Activated CD8-positive, alpha-beta T cell treated with anti-CD3 and anti-CD28 coated beads, Interleukin-2, amount 10 ng/mL, durations not matched to agents 7 days and 5 days (primary cell): ENCODE measurements around the gene RAPGEF6. TPM values are rescaled to one million over a fixed set of nuclear protein-coding genes. Genes with fewer than 3 reads are reported as not detected.

ENCODE experiments used
- ATAC-seq: fragments of 150-1000 bp; cut with Tn5 transposase; one replicate; pipeline ENCODE4 v1.10.0; 2021; ENCODE audit warnings: moderate library complexity
- CTCF ChIA-PET: fragments of 350-600 bp; sonication (Branson Sonifier 250); formaldehyde crosslinking; loops from one replicate; lab custom pipeline; 2021; ENCODE audit warnings: antibody characterized with exemption; lab: Charles Lee
- POLR2A ChIA-PET: fragments of 350-600 bp; sonication (Branson Sonifier 250); formaldehyde crosslinking; loops from one replicate; lab custom pipeline; 2021; ENCODE audit warnings: antibody characterized with exemption; lab: Charles Lee
- DNase-seq: peaks from one replicate; pipeline ENCODE4 v3.0.0-alpha.2; 2020
- H3K27ac Mint-ChIP-seq: one replicate; pipeline ENCODE4 v1.8.0; 2021; ENCODE audit warnings: mild to moderate bottlenecking, mixed read lengths
- H3K27me3 Mint-ChIP-seq: one replicate; pipeline ENCODE4 v1.8.0; 2021; ENCODE audit warnings: low read depth, mixed read lengths
- H3K36me3 Mint-ChIP-seq: one replicate; pipeline ENCODE4 v1.8.0; 2021; ENCODE audit warnings: low read depth, mixed read lengths
- H3K4me1 Mint-ChIP-seq: one replicate; pipeline ENCODE4 v1.8.0; 2021; ENCODE audit warnings: low read depth, mixed read lengths
- H3K4me3 Mint-ChIP-seq: one replicate; pipeline ENCODE4 v1.8.0; 2021; ENCODE audit warnings: mild to moderate bottlenecking, mixed read lengths
- H3K9me3 Mint-ChIP-seq: one replicate; pipeline ENCODE4 v1.8.0; 2022; ENCODE audit warnings: mixed read lengths; ENCODE audit not compliant: insufficient read depth
- total RNA-seq, 2 experiments: library from RNA; stranded (reverse); gene quantifications; one replicate each; pipeline ENCODE4 v1.2.3, GENCODE V29; 2021

Gene RAPGEF6
- total RNA-seq, 2 experiments from 2014 or later = 36.4 to 40.9 TPM

- Mint-ChIP-seq H3K27me3 (no peaks in the 10 kb centered on the region), H3K4me1 (peaks cover 52% of the 10 kb centered on the region), H3K9me3 (peaks cover 4% of the 10 kb centered on the region), H3K36me3 (peaks cover 88% of the 10 kb centered on the region), H3K27ac (peak overlapping the region; percentile 79), H3K4me3 (no peak overlapping the region)
- CTCF ChIA-PET = interaction anchor here (0.7 to 4.5 kb wide), 8 partner anchors 12 to 131 kb away, joined by 3 to 23 read pairs (median 6); no protein-coding TSS in a partner anchor
- DNase-seq = no peak
- POLR2A ChIA-PET = interaction anchor here (1.3 to 3.6 kb wide), 5 partner anchors 14 to 132 kb away, joined by 4 to 20 read pairs (median 8); partner anchors contain the start of gene CDC42SE2
- peak; percentile 55 for ATAC-seq
Observed at GRCh38 chr5:131396015-131396414, 239.0 kb downstream of the RAPGEF6 start.

- no peaks in the 10 kb centered on the region for H3K27me3 Mint-ChIP-seq
- H3K4me3 Mint-ChIP-seq = peak overlapping the region; percentile 61
- peaks cover 92% of the 10 kb centered on the region for H3K36me3 Mint-ChIP-seq
- peak overlapping the region; percentile 87 for H3K27ac Mint-ChIP-seq
- no peaks in the 10 kb centered on the region for H3K9me3 Mint-ChIP-seq
- ChIA-PET CTCF (interaction anchor here (0.7 to 4.5 kb wide), 5 partner anchors 12 to 229 kb away, joined by 4 to 23 read pairs (median 7); partner anchors contain the start of gene HINT1), POLR2A (interaction anchor here (1.0 to 3.6 kb wide), 5 partner anchors 12 to 130 kb away, joined by 3 to 20 read pairs (median 4); partner anchors contain the start of gene CDC42SE2)
- peaks cover 67% of the 10 kb centered on the region for H3K4me1 Mint-ChIP-seq
- DNase-seq (peak; percentile 61), ATAC-seq (peak; percentile 86)
Observed at GRCh38 chr5:131394128-131394527, 240.9 kb downstream of the RAPGEF6 start.

GRCh38 chr5:131393498-131393968 is 241.5 kb downstream of the RAPGEF6 start:
- Mint-ChIP-seq H3K27me3 (no peaks in the 10 kb centered on the region), H3K9me3 (no peaks in the 10 kb centered on the region), H3K27ac (peak overlapping the region; percentile 87), H3K36me3 (peaks cover 90% of the 10 kb centered on the region), H3K4me3 (no peak overlapping the region), H3K4me1 (peaks cover 70% of the 10 kb centered on the region)
- DNase-seq (no peak), ATAC-seq (no peak)
- POLR2A ChIA-PET = interaction anchor here (0.7 to 3.6 kb wide), 5 partner anchors 11 to 129 kb away, joined by 3 to 20 read pairs (median 4); partner anchors contain the start of gene CDC42SE2
- CTCF ChIA-PET = interaction anchor here (1.0 to 4.5 kb wide), 4 partner anchors 12 to 108 kb away, joined by 3 to 23 read pairs (median 6); no protein-coding TSS in a partner anchor

GRCh38 chr5:131392466-131393095 is 242.4 kb downstream of the RAPGEF6 start:
- Mint-ChIP-seq H3K27me3 (no peaks in the 10 kb centered on the region), H3K36me3 (peaks cover 87% of the 10 kb centered on the region), H3K9me3 (no peaks in the 10 kb centered on the region)

GRCh38 chr5:131389869-131390265 is 245.2 kb downstream of the RAPGEF6 start:
- ChIA-PET POLR2A (interaction anchor here (1.1 kb wide), 1 partner anchor 24 kb away, joined by 5 read pairs; no protein-coding TSS in a partner anchor), CTCF (no interaction called here)
- peaks cover 83% of the 10 kb centered on the region for H3K36me3 Mint-ChIP-seq
- H3K27me3 Mint-ChIP-seq = no peaks in the 10 kb centered on the region
- H3K4me1 Mint-ChIP-seq = peaks cover 56% of the 10 kb centered on the region
- H3K9me3 Mint-ChIP-seq = no peaks in the 10 kb centered on the region
- no peak for DNase-seq
- ATAC-seq = no peak
- no peak overlapping the region for H3K4me3 Mint-ChIP-seq
- H3K27ac Mint-ChIP-seq = peak overlapping the region; percentile 34

More at GRCh38 chr5:131392466-131393095, 242.4 kb downstream of the RAPGEF6 start:
- CTCF ChIA-PET = interaction anchor here (1.8 to 2.4 kb wide), 3 partner anchors 10 to 107 kb away, joined by 3 to 19 read pairs (median 8); no protein-coding TSS in a partner anchor
- POLR2A ChIA-PET = no interaction called here
- Mint-ChIP-seq H3K27ac (peak overlapping the region; percentile 87), H3K4me3 (no peak overlapping the region), H3K4me1 (peaks cover 70% of the 10 kb centered on the region)
- ATAC-seq (no peak), DNase-seq (no peak)

- Mint-ChIP-seq H3K27ac (peak overlapping the region; percentile 52), H3K4me1 (peaks cover 57% of the 10 kb centered on the region), H3K4me3 (no peak overlapping the region), H3K36me3 (peaks cover 84% of the 10 kb centered on the region), H3K27me3 (no peaks in the 10 kb centered on the region), H3K9me3 (no peaks in the 10 kb centered on the region)
- ChIA-PET CTCF (no interaction called here), POLR2A (interaction anchor here (0.6 to 1.1 kb wide), 2 partner anchors 25 to 224 kb away, joined by 5 read pairs; no protein-coding TSS in a partner anchor)
- no peak for DNase-seq
- ATAC-seq = no peak
Observed at GRCh38 chr5:131389096-131389868, 245.7 kb downstream of the RAPGEF6 start.

GRCh38 chr5:131387255-131387654 is 247.8 kb downstream of the RAPGEF6 start:
- peaks cover 76% of the 10 kb centered on the region for H3K36me3 Mint-ChIP-seq
- no peak overlapping the region for H3K4me3 Mint-ChIP-seq

GRCh38 chr5:131386779-131387178 is 248.2 kb downstream of the RAPGEF6 start:
- H3K4me3 Mint-ChIP-seq = no peak overlapping the region
- DNase-seq (no peak), ATAC-seq (no peak)
- H3K27ac Mint-ChIP-seq = no peak overlapping the region
- H3K9me3 Mint-ChIP-seq = no peaks in the 10 kb centered on the region
- peaks cover 56% of the 10 kb centered on the region for H3K4me1 Mint-ChIP-seq
- H3K36me3 Mint-ChIP-seq = peaks cover 74% of the 10 kb centered on the region
- H3K27me3 Mint-ChIP-seq = no peaks in the 10 kb centered on the region
- ChIA-PET POLR2A (no interaction called here), CTCF (no interaction called here)

More at GRCh38 chr5:131387255-131387654, 247.8 kb downstream of the RAPGEF6 start:
- DNase-seq = no peak
- ChIA-PET POLR2A (no interaction called here), CTCF (no interaction called here)
- Mint-ChIP-seq H3K27me3 (no peaks in the 10 kb centered on the region), H3K4me1 (peaks cover 56% of the 10 kb centered on the region), H3K27ac (no peak overlapping the region), H3K9me3 (no peaks in the 10 kb centered on the region)
- ATAC-seq = no peak

- Mint-ChIP-seq H3K27me3 (no peaks in the 10 kb centered on the region), H3K4me1 (peaks cover 61% of the 10 kb centered on the region), H3K4me3 (no peak overlapping the region), H3K36me3 (peaks cover 74% of the 10 kb centered on the region), H3K27ac (no peak overlapping the region), H3K9me3 (no peaks in the 10 kb centered on the region)
- no peak for ATAC-seq
- DNase-seq = no peak
- POLR2A ChIA-PET = interaction anchor here (9.2 kb wide), 1 partner anchor 121 kb away, joined by 158 read pairs; the partner anchor contains the start of gene CDC42SE2
- CTCF ChIA-PET = interaction anchor here (1.3 to 2.0 kb wide), 3 partner anchors 30 to 121 kb away, joined by 3 to 8 read pairs (median 4); partner anchors contain the start of gene CDC42SE2
Observed at GRCh38 chr5:131386124-131386523, 248.9 kb downstream of the RAPGEF6 start.

- DNase-seq (no peak), ATAC-seq (no peak)
- peak overlapping the region; percentile 20 for H3K4me3 Mint-ChIP-seq
- CTCF ChIA-PET = interaction anchor here (1.1 to 4.3 kb wide), 10 partner anchors 9 to 120 kb away, joined by 3 to 33 read pairs (median 6); partner anchors contain the start of gene CDC42SE2
- H3K36me3 Mint-ChIP-seq = peaks cover 66% of the 10 kb centered on the region
- POLR2A ChIA-PET = interaction anchor here (1.0 to 9.2 kb wide), 5 partner anchors 104 to 219 kb away, joined by 3 to 158 read pairs (median 4); partner anchors contain the start of genes CDC42SE2 and HINT1
- H3K4me1 Mint-ChIP-seq = peaks cover 61% of the 10 kb centered on the region
- H3K9me3 Mint-ChIP-seq = no peaks in the 10 kb centered on the region
- no peaks in the 10 kb centered on the region for H3K27me3 Mint-ChIP-seq
- H3K27ac Mint-ChIP-seq = peak overlapping the region; percentile 74
Observed at GRCh38 chr5:131384616-131385214, 250.3 kb downstream of the RAPGEF6 start.
